Spinal cord (tissue), 10 donors: ENCODE measurements around the gene NUP98. TPM values are rescaled to one million over a fixed set of nuclear protein-coding genes. Genes with fewer than 3 reads are reported as not detected.

ENCODE experiments used
- DNase-seq, 6 donors: peaks; one replicate each; pipeline versions ENCODE4 v3.0.0 to v3.0.0-alpha.2; 2013 to 2015; ENCODE audit warnings: low spot score in 6 of 6, low read depth in 4 of 6
- H3K27ac ChIP-seq: one replicate; pipeline ENCODE4 v1.5.1; 2013; ENCODE audit warnings: low read depth, low read length, control low read depth
- H3K27me3 ChIP-seq: one replicate; pipeline ENCODE4 v1.6.1; 2013; ENCODE audit warnings: low read length; ENCODE audit not compliant: control insufficient read depth, insufficient read depth
- H3K36me3 ChIP-seq: one replicate; pipeline ENCODE4 v1.6.1; 2013; ENCODE audit warnings: low read length; ENCODE audit not compliant: control insufficient read depth, insufficient read depth
- H3K4me1 ChIP-seq: one replicate; pipeline ENCODE4 v1.6.1; 2013; ENCODE audit warnings: low read length; ENCODE audit not compliant: control insufficient read depth, insufficient read depth
- H3K4me3 ChIP-seq: one replicate; pipeline ENCODE4 v1.5.1; 2013; ENCODE audit warnings: low read depth, low read length, control low read depth
- H3K9me3 ChIP-seq: one replicate; pipeline ENCODE4 v1.6.1; 2013; ENCODE audit warnings: low read length; ENCODE audit not compliant: control insufficient read depth, insufficient read depth
- WGBS: methylation state at CpG from one replicate; pipeline ENCODE4 v1.1.5; 2013; ENCODE audit warnings: missing lambda C conversion rate; ENCODE audit not compliant: insufficient coverage; 5-methylcytosine and 5-hydroxymethylcytosine counted together
- polyA plus RNA-seq, 2 donors: library from polyadenylated mRNA; unstranded; fragments of 120-200 nt; gene quantifications; one replicate each; pipeline ENCODE4 v1.2.1, GENCODE V29; 2013; ENCODE audit not compliant: insufficient read length in 2 of 2
- total RNA-seq, 2 donors: library from RNA; depleted of rRNA in 1 of 2; stranded (reverse); fragments of 120-200 nt in 1 of 2; fragments of >200 nt in 1 of 2; gene quantifications; one replicate each; pipeline versions ENCODE4 v1.2.3 to v1.2.4, GENCODE V29; 2013 to 2014
- donor health status: healthy.

NUP98 gene
- total and polyA plus RNA-seq, 4 donors, result 36.0 to 72.7 (median 52.1) TPM

- Histone ChIP-seq H3K36me3 (no peaks in the 10 kb centered on the region), H3K4me1 (peaks cover 20% of the 10 kb centered on the region), H3K27ac (no peak overlapping the region), H3K4me3 (no peak overlapping the region), H3K27me3 (peaks cover 4% of the 10 kb centered on the region), H3K9me3 (no peaks in the 10 kb centered on the region)
- WGBS, result 54% methylated on average over 7 of the region's 8 CpGs
- no peak for DNase-seq
These were observed 156.2 kb downstream of the NUP98 start for GRCh38 chr11:3641191-3641590.

GRCh38 chr11:3639841-3640240, 157.5 kb downstream of the NUP98 start:
- no peaks in the 10 kb centered on the region for H3K36me3 ChIP-seq
- H3K27me3 ChIP-seq, result peaks cover 4% of the 10 kb centered on the region
- no peak for DNase-seq
- peaks cover 20% of the 10 kb centered on the region for H3K4me1 ChIP-seq
- H3K4me3 ChIP-seq, result no peak overlapping the region
- WGBS, result over 99% methylated on average over 14 of the region's 14 CpGs
- H3K9me3 ChIP-seq, result no peaks in the 10 kb centered on the region
- no peak overlapping the region for H3K27ac ChIP-seq

- DNase-seq, result no peak
- Histone ChIP-seq H3K9me3 (no peaks in the 10 kb centered on the region), H3K4me3 (no peak overlapping the region), H3K27me3 (peaks cover 4% of the 10 kb centered on the region), H3K27ac (no peak overlapping the region), H3K36me3 (no peaks in the 10 kb centered on the region), H3K4me1 (peaks cover 20% of the 10 kb centered on the region)
- WGBS, result 97% methylated on average over 4 of the region's 5 CpGs
These were observed 158.8 kb downstream of the NUP98 start for GRCh38 chr11:3638513-3638912.

GRCh38 chr11:3637201-3637600, 160.2 kb downstream of the NUP98 start:
- no peak overlapping the region for H3K27ac ChIP-seq
- peaks cover 10% of the 10 kb centered on the region for H3K4me1 ChIP-seq
- DNase-seq, result no peak
- no peaks in the 10 kb centered on the region for H3K9me3 ChIP-seq
- no peaks in the 10 kb centered on the region for H3K27me3 ChIP-seq
- no peaks in the 10 kb centered on the region for H3K36me3 ChIP-seq
- H3K4me3 ChIP-seq, result no peak overlapping the region
- WGBS, result 79% methylated on average over 13 of the region's 13 CpGs

- WGBS, result 92% methylated on average over 12 of the region's 15 CpGs
- Histone ChIP-seq H3K4me1 (no peaks in the 10 kb centered on the region), H3K36me3 (no peaks in the 10 kb centered on the region), H3K27ac (no peak overlapping the region), H3K27me3 (no peaks in the 10 kb centered on the region), H3K4me3 (no peak overlapping the region), H3K9me3 (no peaks in the 10 kb centered on the region)
- no peak for DNase-seq
These were observed 161.5 kb downstream of the NUP98 start for GRCh38 chr11:3635641-3636375.

GRCh38 chr11:3632070-3632660, 165.2 kb downstream of the NUP98 start:
- H3K4me3 ChIP-seq, result no peak overlapping the region
- WGBS, result 88% methylated on average over 5 of the region's 5 CpGs
- DNase-seq, result no peak

GRCh38 chr11:3631331-3631730, 166.0 kb downstream of the NUP98 start:
- no peak for DNase-seq
- WGBS, result 82% methylated on average over 2 of the region's 4 CpGs
- no peak overlapping the region for H3K4me3 ChIP-seq
- H3K27me3 ChIP-seq, result no peaks in the 10 kb centered on the region
- no peak overlapping the region for H3K27ac ChIP-seq
- no peaks in the 10 kb centered on the region for H3K4me1 ChIP-seq
- H3K36me3 ChIP-seq, result no peaks in the 10 kb centered on the region
- H3K9me3 ChIP-seq, result no peaks in the 10 kb centered on the region

More at GRCh38 chr11:3632070-3632660, 165.2 kb downstream of the NUP98 start:
- Histone ChIP-seq H3K36me3 (no peaks in the 10 kb centered on the region), H3K4me1 (no peaks in the 10 kb centered on the region), H3K9me3 (no peaks in the 10 kb centered on the region), H3K27ac (no peak overlapping the region), H3K27me3 (no peaks in the 10 kb centered on the region)

GRCh38 chr11:3627291-3627690, 170.1 kb downstream of the NUP98 start:
- no CpG with 5 or more reads among the region's 1 CpG for WGBS
- H3K27ac ChIP-seq, result no peak overlapping the region

GRCh38 chr11:3626250-3626960, 170.9 kb downstream of the NUP98 start:
- Histone ChIP-seq H3K27ac (no peak overlapping the region), H3K4me1 (no peaks in the 10 kb centered on the region), H3K9me3 (no peaks in the 10 kb centered on the region), H3K4me3 (no peak overlapping the region), H3K36me3 (no peaks in the 10 kb centered on the region), H3K27me3 (no peaks in the 10 kb centered on the region)
- no peak for DNase-seq
- 90% methylated on average over 20 of the region's 23 CpGs for WGBS

More at GRCh38 chr11:3627291-3627690, 170.1 kb downstream of the NUP98 start:
- DNase-seq, result no peak
- H3K4me3 ChIP-seq, result no peak overlapping the region
- no peaks in the 10 kb centered on the region for H3K27me3 ChIP-seq
- H3K4me1 ChIP-seq, result no peaks in the 10 kb centered on the region
- no peaks in the 10 kb centered on the region for H3K36me3 ChIP-seq
- H3K9me3 ChIP-seq, result no peaks in the 10 kb centered on the region
